Aortic smooth muscle cell (primary cell): ENCODE measurements around the gene SIRPA. TPM values are rescaled to one million over a fixed set of nuclear protein-coding genes. Genes with fewer than 3 reads are reported as not detected.

Experiments
- total RNA-seq: library from RNA; depleted of rRNA; stranded (reverse); fragments of >200 nt; gene quantifications from 2 replicates; pipeline ENCODE4 v1.2.3, GENCODE V29; 2014

SIRPA gene
- 5.8 and 6.3 TPM in 2 replicates for total RNA-seq

DNA sequence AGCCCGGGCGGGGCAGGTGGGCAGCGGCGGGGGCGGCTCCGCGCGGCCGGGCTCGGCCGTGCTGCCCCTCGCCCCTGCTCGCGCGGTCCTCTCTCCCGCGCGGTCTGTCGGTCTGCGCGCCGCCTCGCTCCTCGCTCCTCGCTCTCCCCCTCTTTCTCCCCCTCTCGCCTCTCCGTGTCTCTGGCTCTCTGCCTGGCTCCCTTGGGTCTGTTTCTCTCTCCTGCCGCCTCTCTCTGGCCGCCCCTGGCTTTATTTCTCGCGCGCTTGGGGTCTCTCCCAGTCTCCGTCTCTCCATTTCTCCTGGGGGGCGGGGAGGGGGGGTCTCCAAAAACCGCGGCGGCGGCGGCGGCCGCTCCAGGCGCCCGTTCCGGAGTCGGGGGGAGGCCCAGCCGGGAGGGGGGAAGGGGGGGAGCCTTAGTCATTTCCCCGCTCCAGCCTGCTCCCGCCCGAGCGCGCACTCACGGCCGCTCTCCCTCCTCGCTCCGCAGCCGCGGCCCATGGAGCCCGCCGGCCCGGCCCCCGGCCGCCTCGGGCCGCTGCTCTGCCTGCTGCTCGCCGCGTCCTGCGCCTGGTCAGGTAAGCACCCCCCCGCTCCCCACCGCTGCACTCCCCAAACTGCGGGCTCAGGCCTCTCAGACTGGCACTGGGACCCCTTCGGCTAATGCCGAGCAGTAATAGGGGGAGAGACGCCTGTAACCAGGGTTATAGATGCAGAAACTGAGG, at the start of gene SIRPA:
Gene SIRPA, plus strand, starts transcription at position 457 of the 723 bp plus-strand sequence. Its CDS starts 41 bp downstream, at position 498.

Other genes with a start within 250 kb of the SIRPA start
- not detected in 2 replicates for gene SIRPG, start 237.6 kb upstream of the SIRPA start, total RNA-seq
- under 0.01 TPM in 1 of 2 replicates, not detected in the other for gene PDYN, start 98.7 kb downstream of the SIRPA start, total RNA-seq
- gene STK35, start 206.4 kb downstream of the SIRPA start, total RNA-seq: 10.9 and 11.6 TPM in 2 replicates